Right lobe of liver (tissue), 4 donors: ENCODE data around the gene HMG20B.
A peak's percentile ranks its signal among the peaks of the same experiment; 100 is the strongest.

Source experiments
- CTCF ChIP-seq, 4 donors: fragments of 200-600 bp in 3 of 4; fragments of 450-650 bp in 1 of 4; IDR thresholded peaks; one replicate each; pipeline versions ENCODE4 v1.5.1 to v1.8.0; 2016 to 2022; ENCODE audit warnings: antibody characterized with exemption in 4 of 4, mild to moderate bottlenecking in 2 of 4
- POLR2A ChIP-seq: fragments of 450-650 bp; IDR thresholded peaks from one replicate; pipeline ENCODE4 v1.6.1; 2017; ENCODE audit warnings: antibody characterized with exemption, mild to moderate bottlenecking
- donor health status: DM: no; HTN: no; CAD: no.
- donor health status: DM: no; HTN: no; CAD: no.
- donor health status: DM: no; HTN: yes; CAD: no.

- TF ChIP-seq POLR2A = peak; percentile 31
- no peak for TF ChIP-seq CTCF (IDR thresholded peaks at IDR 0.05)
Observed at GRCh38 chr19:3606690-3607289, 34.0 kb downstream of the HMG20B start, which contains the start of gene TBXA2R.
